Activated B cell treated with CpG ODN at 0.5 μM for 24 hours (primary cell): ENCODE data around the gene SFXN2. TPM values are rescaled to one million over a fixed set of nuclear protein-coding genes. Genes with fewer than 3 reads are reported as not detected.

Source experiments
- ATAC-seq: fragments of 200-7000 bp; cut with Tn5 transposase; one replicate; pipeline ENCODE4 v1.10.0; 2021; ENCODE audit warnings: low read depth, mild to moderate bottlenecking, moderate library complexity
- CTCF ChIA-PET: fragments of 350-600 bp; sonication (Branson Sonifier 250); formaldehyde crosslinking; loops from one replicate; lab custom pipeline; 2021; ENCODE audit warnings: antibody characterized with exemption; lab: Charles Lee
- POLR2A ChIA-PET: fragments of 350-600 bp; sonication (Branson Sonifier 250); formaldehyde crosslinking; loops from one replicate; lab custom pipeline; 2021; ENCODE audit warnings: antibody characterized with exemption; lab: Charles Lee
- DNase-seq: peaks from one replicate; pipeline ENCODE4 v3.0.0; 2022
- H3K27ac Mint-ChIP-seq: one replicate; pipeline ENCODE4 v1.8.0; 2020; ENCODE audit warnings: mixed read lengths
- H3K27me3 Mint-ChIP-seq: one replicate; pipeline ENCODE4 v1.8.0; 2021; ENCODE audit warnings: mixed read lengths
- H3K36me3 Mint-ChIP-seq: one replicate; pipeline ENCODE4 v1.8.0; 2021; ENCODE audit warnings: low read depth, mixed read lengths
- H3K4me1 Mint-ChIP-seq: one replicate; pipeline ENCODE4 v1.8.0; 2021; ENCODE audit warnings: mixed read lengths
- H3K4me3 Mint-ChIP-seq: one replicate; pipeline ENCODE4 v1.8.0; 2020; ENCODE audit warnings: mild to moderate bottlenecking, mixed read lengths
- H3K9me3 Mint-ChIP-seq: one replicate; pipeline ENCODE4 v1.8.0; 2020; ENCODE audit warnings: mixed read lengths
- CTCF ChIP-seq: fragments of 200-600 bp; IDR thresholded peaks from one replicate; pipeline ENCODE4 v1.8.0; 2022; ENCODE audit warnings: antibody characterized with exemption, mild to moderate bottlenecking
- intact Hi-C: fragments of 100-400 bp; cut with micrococcal nuclease; formaldehyde crosslinking; loops from one replicate; pipeline ENCODE4 v1.15.1; 2024
- total RNA-seq: library from RNA; stranded (reverse); gene quantifications from 2 replicates; pipeline ENCODE4 v1.2.3, GENCODE V29; 2022

SFXN2 gene
- total RNA-seq, 1 donor from 2014 or later: 28.9 TPM

DNA sequence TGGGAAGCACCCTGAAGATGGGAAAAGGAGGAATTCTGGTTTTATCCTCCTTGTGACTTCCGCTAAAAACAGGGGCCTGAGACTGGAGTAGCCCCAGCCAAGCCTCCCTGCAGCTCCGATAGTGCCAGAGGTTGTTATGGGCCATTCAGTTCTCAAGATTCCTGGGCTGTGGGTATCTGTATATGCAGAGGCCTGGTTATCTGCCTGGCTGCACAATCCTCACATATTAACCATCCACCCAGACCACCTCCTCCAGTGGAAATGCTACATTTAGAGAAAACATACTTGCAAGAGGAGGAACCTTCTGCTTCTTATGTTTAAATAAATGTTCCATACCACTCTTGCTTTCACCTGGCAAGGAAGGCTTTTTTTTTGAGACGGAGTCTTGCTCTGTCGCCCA, 34.8 kb upstream of the SFXN2 start:
- CTCF ChIA-PET: interaction anchor here (1.1 to 1.5 kb wide), 2 partner anchors 9 to 222 kb away, joined by 3 to 4 read pairs; no protein-coding TSS in a partner anchor
- H3K4me1 Mint-ChIP-seq: peaks cover 26% of the 10 kb centered on the region
- H3K4me3 Mint-ChIP-seq: no peak overlapping the region
- no peak for TF ChIP-seq CTCF
- DNase-seq (no peak), ATAC-seq (no peak)
- no peaks in the 10 kb centered on the region for H3K9me3 Mint-ChIP-seq
- H3K36me3 Mint-ChIP-seq: peaks cover 11% of the 10 kb centered on the region
- H3K27ac Mint-ChIP-seq: no peak overlapping the region
- POLR2A ChIA-PET: interaction anchor here (0.5 to 2.1 kb wide), 3 partner anchors 8 to 37 kb away, joined by 3 to 9 read pairs (median 4); no protein-coding TSS in a partner anchor
- intact Hi-C loops: loop anchor here (5.0 kb wide), 1 partner anchor 33 kb away; the partner anchor contains the start of genes ARL3 and SFXN2
- no peaks in the 10 kb centered on the region for H3K27me3 Mint-ChIP-seq

GRCh38 chr10:102681696-102682095, 32.7 kb upstream of the SFXN2 start:
- Mint-ChIP-seq H3K9me3 (no peaks in the 10 kb centered on the region), H3K27me3 (no peaks in the 10 kb centered on the region), H3K4me3 (no peak overlapping the region), H3K4me1 (peaks cover 5% of the 10 kb centered on the region), H3K36me3 (peaks cover 18% of the 10 kb centered on the region), H3K27ac (no peak overlapping the region)
- TF ChIP-seq CTCF: no peak
- ChIA-PET POLR2A (no interaction called here), CTCF (no interaction called here)
- no peak for DNase-seq
- intact Hi-C loops: no loop called here
- no peak for ATAC-seq

DNA sequence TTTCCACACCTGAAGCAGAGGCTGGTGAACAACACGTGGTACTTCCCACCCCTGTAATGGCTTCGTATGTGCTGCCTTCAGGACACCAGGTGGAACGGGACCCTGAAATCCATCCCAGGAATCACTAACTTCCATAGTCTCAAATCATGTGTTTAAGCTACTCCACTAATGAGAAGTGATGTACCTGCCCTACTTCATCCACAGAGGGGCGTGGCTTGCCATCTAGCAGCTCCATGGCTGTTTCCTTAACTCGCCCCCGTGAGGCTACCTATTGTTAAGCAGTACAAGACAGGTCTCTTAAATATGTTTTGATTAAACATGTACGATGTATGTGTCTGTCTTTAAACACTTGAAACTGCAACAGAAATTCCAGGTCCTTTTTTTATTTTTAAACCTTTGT, 32.0 kb upstream of the SFXN2 start:
- POLR2A ChIA-PET: interaction anchor here (0.7 kb wide), 1 partner anchor 9 kb away, joined by 3 read pairs; no protein-coding TSS in a partner anchor
- Mint-ChIP-seq H3K4me1 (peaks cover 4% of the 10 kb centered on the region), H3K27me3 (no peaks in the 10 kb centered on the region), H3K36me3 (peaks cover 18% of the 10 kb centered on the region), H3K4me3 (no peak overlapping the region), H3K9me3 (no peaks in the 10 kb centered on the region), H3K27ac (no peak overlapping the region)
- no peak for TF ChIP-seq CTCF
- ATAC-seq: no peak
- CTCF ChIA-PET: no interaction called here
- intact Hi-C loops: no loop called here
- no peak for DNase-seq

- no peak overlapping the region for H3K4me3 Mint-ChIP-seq
- ATAC-seq (no peak), DNase-seq (no peak)
- no peak for TF ChIP-seq CTCF
- no peak overlapping the region for H3K27ac Mint-ChIP-seq
- H3K9me3 Mint-ChIP-seq: no peaks in the 10 kb centered on the region
- peaks cover 18% of the 10 kb centered on the region for H3K36me3 Mint-ChIP-seq
- POLR2A ChIA-PET: interaction anchor here (0.7 kb wide), 1 partner anchor 10 kb away, joined by 3 read pairs; no protein-coding TSS in a partner anchor
- CTCF ChIA-PET: no interaction called here
- H3K27me3 Mint-ChIP-seq: no peaks in the 10 kb centered on the region
- intact Hi-C loops: no loop called here
- peaks cover 4% of the 10 kb centered on the region for H3K4me1 Mint-ChIP-seq
Observed at GRCh38 chr10:102682981-102683380, 31.5 kb upstream of the SFXN2 start.

DNA sequence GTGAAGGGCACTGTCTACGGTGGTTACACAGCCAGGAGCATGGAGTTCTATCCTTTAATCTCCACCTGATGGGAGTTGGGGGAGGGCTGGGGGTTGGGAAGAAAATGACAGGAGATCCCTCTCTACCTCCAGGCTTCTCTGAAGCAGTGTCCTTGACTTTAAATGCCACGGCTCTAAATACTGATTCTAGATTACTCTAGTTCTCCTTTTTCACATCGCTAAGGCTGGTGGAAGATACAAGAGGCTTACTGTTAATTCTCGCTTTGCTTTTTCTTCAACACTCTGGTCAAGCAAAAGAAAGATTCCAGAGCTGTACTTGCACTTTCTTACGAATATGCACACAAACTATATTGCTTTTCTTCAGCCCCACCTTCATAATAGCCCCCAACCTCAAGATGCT, 30.7 kb upstream of the SFXN2 start:
- CTCF ChIA-PET: no interaction called here
- intact Hi-C loops: no loop called here
- Mint-ChIP-seq H3K27ac (no peak overlapping the region), H3K4me3 (no peak overlapping the region), H3K36me3 (peaks cover 18% of the 10 kb centered on the region), H3K4me1 (no peaks in the 10 kb centered on the region), H3K9me3 (no peaks in the 10 kb centered on the region), H3K27me3 (no peaks in the 10 kb centered on the region)
- POLR2A ChIA-PET: no interaction called here
- TF ChIP-seq CTCF: no peak
- no peak for ATAC-seq
- DNase-seq: no peak
